ENCODE results near the gene CLDN9. TPM values are rescaled to one million over a fixed set of nuclear protein-coding genes. Genes with fewer than 3 reads are reported as not detected.
A peak's percentile ranks its signal among the peaks of the same experiment; 100 is the strongest.

CLDN9 gene
- total RNA-seq, 1 donor from 2014 or later: 0.99 TPM

- Mint-ChIP-seq H3K27ac (no peak overlapping the region), H3K27me3 (peaks cover 74% of the 10 kb centered on the region), H3K4me3 (peak overlapping the region; percentile 76), H3K36me3 (no peaks in the 10 kb centered on the region), H3K9me3 (no peaks in the 10 kb centered on the region), H3K4me1 (ENCODE audit: unreplicated experiment) (peaks cover 7% of the 10 kb centered on the region)
- TF ChIP-seq CTCF (conservative IDR thresholded peaks at IDR 0.05): no peak
- no peak for DNase-seq (ENCODE audit: extremely low spot score, unreplicated experiment)
These were observed 22.7 kb downstream of the CLDN9 start for GRCh38 chr16:3035289-3035971.

DNA sequence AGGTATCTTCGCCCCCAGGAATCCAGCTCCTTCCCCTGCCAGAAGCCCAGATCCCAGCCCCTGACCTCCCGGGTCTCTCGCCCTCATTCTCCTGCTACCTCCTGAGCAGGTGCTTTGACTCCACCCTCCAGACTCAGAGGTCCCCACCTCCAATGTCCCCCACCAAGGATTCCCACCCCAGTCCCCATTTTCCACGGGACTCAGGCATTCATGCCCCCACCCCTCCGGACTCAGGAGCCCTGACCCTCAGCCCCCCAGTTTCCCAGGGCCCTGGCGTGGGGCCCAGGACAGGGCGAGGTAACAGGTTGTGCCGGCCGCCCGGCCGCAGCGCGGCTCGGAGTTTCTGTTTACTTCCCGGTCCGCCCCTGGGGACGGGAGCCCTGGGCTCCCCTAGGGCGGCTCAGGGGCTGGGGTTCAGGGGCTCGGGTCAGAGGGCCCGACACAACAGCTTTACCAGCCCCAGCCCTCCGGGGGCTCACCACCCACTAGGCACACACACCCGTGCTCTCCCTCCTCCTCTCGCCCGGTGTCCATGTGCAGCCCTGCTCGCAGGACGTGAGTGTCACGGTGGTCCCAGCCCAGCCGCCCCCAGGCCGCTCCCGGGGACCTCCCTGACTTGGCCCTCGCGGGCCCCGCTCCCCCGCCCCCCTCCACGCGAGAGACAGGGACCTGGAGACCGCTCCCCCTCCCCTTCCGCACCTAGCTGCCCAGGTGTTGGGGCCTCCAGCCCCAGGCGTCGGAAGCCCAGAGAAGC lies 23.4 kb downstream of the CLDN9 start:
- Mint-ChIP-seq H3K27me3 (peaks cover 80% of the 10 kb centered on the region), H3K4me1 (ENCODE audit: unreplicated experiment) (peaks cover 7% of the 10 kb centered on the region), H3K36me3 (no peaks in the 10 kb centered on the region), H3K4me3 (peak overlapping the region; percentile 76), H3K9me3 (no peaks in the 10 kb centered on the region), H3K27ac (no peak overlapping the region)
- no peak for TF ChIP-seq CTCF (conservative IDR thresholded peaks at IDR 0.05)
- no peak for DNase-seq (ENCODE audit: extremely low spot score, unreplicated experiment)

- no peak for TF ChIP-seq CTCF (conservative IDR thresholded peaks at IDR 0.05)
- Mint-ChIP-seq H3K27ac (peak within 1 kb of the TSS; percentile 86), H3K4me3 (peak within 1 kb of the TSS; percentile 86), H3K27me3 (peaks cover 84% of the 10 kb centered on the region), H3K36me3 (no peaks in the 10 kb centered on the region), H3K4me1 (ENCODE audit: unreplicated experiment) (peaks cover 7% of the 10 kb centered on the region), H3K9me3 (no peaks in the 10 kb centered on the region)
- DNase-seq (ENCODE audit: extremely low spot score, unreplicated experiment): no peak
These were observed 24.1 kb downstream of the CLDN9 start, which contains the start of gene BICDL2 for GRCh38 chr16:3036726-3037315. TSS of gene BICDL2 (minus strand) at chr16:3036944. CDS start at chr16:3035496, 1,448 bp downstream.

DNA sequence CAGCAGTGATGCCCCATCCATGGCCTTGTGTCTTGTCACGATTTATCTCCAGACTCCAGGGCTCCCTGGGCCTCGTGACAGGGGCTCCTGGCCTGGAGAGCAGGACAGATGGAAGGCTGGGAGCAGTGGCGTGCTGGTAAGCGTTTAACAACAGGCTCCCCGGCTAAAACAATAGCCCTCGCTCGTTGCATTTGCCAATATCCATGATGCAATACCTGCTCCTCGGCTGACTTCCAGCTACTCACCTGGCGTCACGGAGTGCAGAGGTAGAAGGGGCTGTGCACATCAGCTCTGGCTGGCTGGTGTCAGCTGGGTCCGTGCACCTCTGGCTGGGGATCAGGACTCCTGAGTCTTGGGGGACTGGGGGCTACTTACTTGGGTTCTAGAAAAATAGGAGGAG lies 25.5 kb downstream of the CLDN9 start:
- no peak overlapping the region for H3K4me3 Mint-ChIP-seq
- H3K4me1 Mint-ChIP-seq (ENCODE audit: unreplicated experiment): no peaks in the 10 kb centered on the region
- H3K27me3 Mint-ChIP-seq: peaks cover 84% of the 10 kb centered on the region
- no peaks in the 10 kb centered on the region for H3K9me3 Mint-ChIP-seq
- no peak for TF ChIP-seq CTCF (conservative IDR thresholded peaks at IDR 0.05)
- no peaks in the 10 kb centered on the region for H3K36me3 Mint-ChIP-seq
- H3K27ac Mint-ChIP-seq: no peak overlapping the region
- DNase-seq (ENCODE audit: extremely low spot score, unreplicated experiment): no peak

GRCh38 chr16:3038896-3039295 lies 26.2 kb downstream of the CLDN9 start:
- H3K36me3 Mint-ChIP-seq: no peaks in the 10 kb centered on the region
- no peaks in the 10 kb centered on the region for H3K9me3 Mint-ChIP-seq
- DNase-seq (ENCODE audit: extremely low spot score, unreplicated experiment): no peak
- H3K27me3 Mint-ChIP-seq: peaks cover 84% of the 10 kb centered on the region
- no peaks in the 10 kb centered on the region for H3K4me1 Mint-ChIP-seq (ENCODE audit: unreplicated experiment)
- H3K4me3 Mint-ChIP-seq: no peak overlapping the region
- no peak for TF ChIP-seq CTCF (conservative IDR thresholded peaks at IDR 0.05)
- H3K27ac Mint-ChIP-seq: no peak overlapping the region

All from type B pancreatic cell (in vitro differentiated cells).